Panc1 (cell line): ENCODE results near the gene PLPPR5.

ENCODE experiments used
- CTCF ChIP-seq: fragments of 450-650 bp; IDR thresholded peaks from 2 replicates; pipeline ENCODE4 v1.5.1; 2017; ENCODE audit warnings: mild to moderate bottlenecking
- POLR2AphosphoS5 ChIP-seq: IDR thresholded peaks from 2 replicates; pipeline ENCODE4 v1.6.1; 2012; ENCODE audit warnings: mild to moderate bottlenecking, low read depth, low read length, moderate library complexity
- REST ChIP-seq, 2 experiments: IDR thresholded peaks; 2 replicates each; pipeline ENCODE4 v1.6.1; 2011 to 2012; ENCODE audit warnings: low read depth in 2 of 2, control low read depth in 1 of 2, low read length in 1 of 2, mild to moderate bottlenecking in 1 of 2, moderate library complexity in 1 of 2; ENCODE audit not compliant: insufficient read depth in 1 of 2
- SIN3A ChIP-seq: IDR thresholded peaks from 2 replicates; pipeline ENCODE4 v1.6.1; 2012; ENCODE audit warnings: low read depth, mild to moderate bottlenecking, low read length, moderate library complexity, borderline replicate concordance; ENCODE audit not compliant: insufficient read depth

- TF ChIP-seq CTCF = no peak
- no peak for TF ChIP-seq POLR2AphosphoS5
- no peak for TF ChIP-seq SIN3A
- no peak for TF ChIP-seq REST (IDR thresholded peaks at IDR 0.05; ENCODE audit: insufficient read depth in 1 of 2, low read depth in 2 of 2, low read length in 1 of 2)
These were observed 150.5 kb downstream of the PLPPR5 start for GRCh38 chr1:98854137-98854536.
